Measurements from ENCODE around the gene LRGUK. TPM values are rescaled to one million over a fixed set of nuclear protein-coding genes. Genes with fewer than 3 reads are reported as not detected.

Gene LRGUK
- total and polyA plus RNA-seq, 8 donors: 0.43 to 1.6 (median 0.90) TPM

DNA sequence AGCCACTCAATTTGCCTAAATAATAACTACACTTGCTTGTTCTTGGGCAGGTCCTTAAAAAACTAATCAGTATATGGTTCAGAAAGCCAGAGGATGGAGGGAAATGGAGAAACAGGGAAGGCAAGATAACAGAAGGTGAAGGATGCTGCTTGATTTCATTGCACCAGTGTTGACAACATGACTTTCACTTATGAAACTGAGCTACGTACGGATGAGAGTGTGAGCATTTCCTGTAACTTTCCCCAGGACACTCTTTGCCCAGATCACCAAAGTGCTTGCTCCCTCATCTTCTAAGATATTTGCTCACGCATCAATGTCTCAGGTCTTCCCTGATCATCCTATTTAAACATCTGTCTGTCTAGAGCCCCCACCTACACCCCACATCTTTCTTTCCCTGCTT, 152.2 kb downstream of the LRGUK start:
- TF ChIP-seq, protein P1, sequence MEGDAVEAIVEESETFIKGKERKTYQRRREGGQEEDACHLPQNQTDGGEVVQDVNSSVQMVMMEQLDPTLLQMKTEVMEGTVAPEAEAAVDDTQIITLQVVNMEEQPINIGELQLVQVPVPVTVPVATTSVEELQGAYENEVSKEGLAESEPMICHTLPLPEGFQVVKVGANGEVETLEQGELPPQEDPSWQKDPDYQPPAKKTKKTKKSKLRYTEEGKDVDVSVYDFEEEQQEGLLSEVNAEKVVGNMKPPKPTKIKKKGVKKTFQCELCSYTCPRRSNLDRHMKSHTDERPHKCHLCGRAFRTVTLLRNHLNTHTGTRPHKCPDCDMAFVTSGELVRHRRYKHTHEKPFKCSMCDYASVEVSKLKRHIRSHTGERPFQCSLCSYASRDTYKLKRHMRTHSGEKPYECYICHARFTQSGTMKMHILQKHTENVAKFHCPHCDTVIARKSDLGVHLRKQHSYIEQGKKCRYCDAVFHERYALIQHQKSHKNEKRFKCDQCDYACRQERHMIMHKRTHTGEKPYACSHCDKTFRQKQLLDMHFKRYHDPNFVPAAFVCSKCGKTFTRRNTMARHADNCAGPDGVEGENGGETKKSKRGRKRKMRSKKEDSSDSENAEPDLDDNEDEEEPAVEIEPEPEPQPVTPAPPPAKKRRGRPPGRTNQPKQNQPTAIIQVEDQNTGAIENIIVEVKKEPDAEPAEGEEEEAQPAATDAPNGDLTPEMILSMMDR (IDR thresholded peaks at IDR 0.05): no peak
- no peak for DNase-seq
- Histone ChIP-seq H3K36me3 (no peaks in the 10 kb centered on the region), H3K9me3 (no peaks in the 10 kb centered on the region), H3K27ac (no peak overlapping the region), H3K27me3 (no peaks in the 10 kb centered on the region), H3K4me1 (no peaks in the 10 kb centered on the region), H3K4me3 (no peak overlapping the region)
- WGBS, 2 donors: 84 to 87% methylated on average over 3 of the region's 3 CpGs
- ATAC-seq: no peak
- intact Hi-C loops (cut with DNase I): no loop called here
- FAIRE-seq: no peak

DNA sequence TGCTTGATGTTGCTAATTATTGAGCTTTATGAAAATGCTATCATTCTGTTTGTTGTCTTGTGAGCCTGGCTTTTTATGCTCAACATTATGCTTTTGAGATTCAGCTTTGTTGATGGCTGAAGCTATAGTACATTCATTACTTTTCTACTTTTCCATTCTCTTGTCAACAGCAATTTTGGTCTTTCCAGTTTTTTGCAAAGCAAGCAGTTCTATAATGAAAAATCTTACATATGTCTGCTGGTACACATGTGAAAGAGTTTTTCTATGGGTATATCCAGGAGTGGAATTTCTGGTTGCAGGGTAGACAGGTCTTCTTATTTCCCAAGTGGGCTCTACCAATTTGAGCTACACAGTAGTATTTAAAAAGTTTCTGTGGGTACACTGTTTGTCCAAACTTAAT, 152.8 kb downstream of the LRGUK start:
- H3K9me3 ChIP-seq: no peaks in the 10 kb centered on the region
- intact Hi-C loops (cut with DNase I): no loop called here
- H3K4me3 ChIP-seq: no peak overlapping the region
- TF ChIP-seq, protein P1 (IDR thresholded peaks at IDR 0.05): no peak
- H3K27ac ChIP-seq: no peak overlapping the region
- H3K27me3 ChIP-seq: no peaks in the 10 kb centered on the region
- no peaks in the 10 kb centered on the region for H3K36me3 ChIP-seq
- FAIRE-seq: no peak
- no peak for ATAC-seq
- H3K4me1 ChIP-seq: no peaks in the 10 kb centered on the region
- no peak for DNase-seq

GRCh38 chr7:134280508-134280907, 153.4 kb downstream of the LRGUK start:
- intact Hi-C loops (cut with DNase I): no loop called here

DNA sequence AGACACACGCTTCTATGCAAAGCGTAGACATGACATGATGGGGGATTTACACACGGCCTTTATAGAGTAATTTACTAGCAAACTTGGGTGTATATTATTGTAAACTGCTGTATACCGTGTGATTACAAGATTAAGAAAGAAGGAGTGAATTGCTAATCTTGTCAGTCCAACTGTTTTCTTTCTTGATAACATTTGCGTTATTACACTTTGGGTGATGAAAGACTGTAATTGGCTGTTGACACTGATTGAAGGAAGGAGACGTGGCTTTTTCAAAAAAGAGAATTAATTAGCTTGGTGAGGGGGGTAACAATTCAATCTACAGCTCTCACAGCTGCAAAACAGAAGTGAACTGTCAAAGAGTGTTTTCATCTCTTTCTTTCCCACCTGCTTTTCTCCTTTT, 156.9 kb downstream of the LRGUK start:
- H3K27ac ChIP-seq: no peak overlapping the region
- FAIRE-seq: no peak
- 63 to 67% methylated on average over 6 of the region's 6 CpGs for WGBS, 2 donors

More at GRCh38 chr7:134280508-134280907, 153.4 kb downstream of the LRGUK start:
- DNase-seq (no peak), ATAC-seq (no peak), FAIRE-seq (no peak)
- Histone ChIP-seq H3K4me3 (no peak overlapping the region), H3K27me3 (no peaks in the 10 kb centered on the region), H3K9me3 (no peaks in the 10 kb centered on the region), H3K27ac (no peak overlapping the region), H3K4me1 (no peaks in the 10 kb centered on the region), H3K36me3 (no peaks in the 10 kb centered on the region)
- 71 to 74% methylated on average over 2 of the region's 2 CpGs for WGBS, 2 donors
- TF ChIP-seq, protein P1 (IDR thresholded peaks at IDR 0.05): no peak

DNA sequence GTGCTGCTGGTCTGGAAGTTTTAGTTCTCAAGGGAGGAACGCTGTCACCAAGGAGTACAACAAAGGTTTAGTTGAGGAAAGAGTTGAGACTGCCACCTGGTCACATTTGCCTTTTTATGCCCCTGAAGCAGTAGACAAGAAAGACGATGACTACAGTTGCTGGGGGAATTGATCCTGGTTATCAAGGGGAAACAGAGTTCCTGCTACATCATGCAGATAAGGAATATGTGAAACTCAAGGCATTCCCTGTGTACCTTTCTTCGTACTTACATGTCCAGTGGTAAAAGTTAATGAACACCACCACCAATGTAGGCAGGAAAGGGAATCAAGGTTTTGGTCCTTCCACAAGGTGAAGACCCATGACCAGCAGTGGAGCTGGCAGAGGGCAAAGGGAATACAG, 157.8 kb downstream of the LRGUK start:
- DNase-seq: no peak
- no peak for FAIRE-seq
- no peaks in the 10 kb centered on the region for H3K4me1 ChIP-seq
- ATAC-seq: no peak
- H3K27ac ChIP-seq: no peak overlapping the region
- TF ChIP-seq, protein P1 (IDR thresholded peaks at IDR 0.05): no peak
- no peak overlapping the region for H3K4me3 ChIP-seq
- intact Hi-C loops (cut with DNase I): no loop called here
- H3K27me3 ChIP-seq: no peaks in the 10 kb centered on the region
- H3K36me3 ChIP-seq: no peaks in the 10 kb centered on the region
- H3K9me3 ChIP-seq: no peaks in the 10 kb centered on the region
- WGBS, 2 donors: 68 to 89% methylated on average over 3 of the region's 3 CpGs

More for the DNA sequence above, 156.9 kb downstream of the LRGUK start:
- Histone ChIP-seq H3K27me3 (no peaks in the 10 kb centered on the region), H3K9me3 (no peaks in the 10 kb centered on the region), H3K4me1 (no peaks in the 10 kb centered on the region), H3K36me3 (no peaks in the 10 kb centered on the region), H3K4me3 (no peak overlapping the region)
- intact Hi-C loops (cut with DNase I): no loop called here
- TF ChIP-seq, protein P1 (IDR thresholded peaks at IDR 0.05): no peak
- DNase-seq: no peak
- no peak for ATAC-seq
